Endodermal cell (in vitro differentiated cells): ENCODE results near the gene ALDH8A1. TPM values are rescaled to one million over a fixed set of nuclear protein-coding genes. Genes with fewer than 3 reads are reported as not detected.

Source experiments
- DNase-seq: peaks from one replicate; pipeline ENCODE4 v3.0.0-alpha.2; 2017
- H3K27ac ChIP-seq: 2 replicates; pipeline ENCODE4 v1.5.1; 2013; ENCODE audit warnings: mild to moderate bottlenecking, low read depth, low read length, moderate library complexity
- H3K27me3 ChIP-seq: 2 replicates; pipeline ENCODE4 v1.6.1; 2013; ENCODE audit warnings: mild to moderate bottlenecking, low read length, moderate library complexity; ENCODE audit not compliant: insufficient read depth, control insufficient read depth, poor library complexity, severe bottlenecking
- H3K36me3 ChIP-seq: 2 replicates; pipeline ENCODE4 v1.7.0; 2013; ENCODE audit warnings: mild to moderate bottlenecking, low read length, moderate library complexity; ENCODE audit not compliant: control insufficient read depth, insufficient read depth
- H3K4me1 ChIP-seq: one replicate; pipeline ENCODE4 v1.7.0; 2013; ENCODE audit warnings: low read length; ENCODE audit not compliant: control insufficient read depth, insufficient read depth
- H3K4me3 ChIP-seq: 2 replicates; pipeline ENCODE4 v1.5.1; 2013; ENCODE audit warnings: mild to moderate bottlenecking, low read length, moderate library complexity
- H3K9ac ChIP-seq: 2 replicates; pipeline ENCODE4 v1.6.1; 2013; ENCODE audit warnings: mild to moderate bottlenecking, low read length, moderate library complexity; ENCODE audit not compliant: poor library complexity, severe bottlenecking; ENCODE audit errors: extremely low read depth
- H3K9me3 ChIP-seq: 2 replicates; pipeline ENCODE4 v1.6.1; 2013; ENCODE audit warnings: mild to moderate bottlenecking, low read length, moderate library complexity; ENCODE audit not compliant: control insufficient read depth
- H3K27ac Mint-ChIP-seq: 2 replicates; pipeline ENCODE4 v1.8.0; 2020; ENCODE audit warnings: mixed read lengths
- H3K27me3 Mint-ChIP-seq: 2 replicates; pipeline ENCODE4 v1.8.0; 2021; ENCODE audit warnings: mild to moderate bottlenecking, mixed read lengths; ENCODE audit not compliant: insufficient read depth
- H3K36me3 Mint-ChIP-seq: 2 replicates; pipeline ENCODE4 v1.8.0; 2020; ENCODE audit warnings: low read depth, mixed read lengths
- H3K4me1 Mint-ChIP-seq: 2 replicates; pipeline ENCODE4 v1.8.0; 2020; ENCODE audit warnings: mixed read lengths
- H3K4me3 Mint-ChIP-seq: 2 replicates; pipeline ENCODE4 v1.8.0; 2020; ENCODE audit warnings: mild to moderate bottlenecking, moderate library complexity, mixed read lengths
- H3K9me3 Mint-ChIP-seq: 2 replicates; pipeline ENCODE4 v1.8.0; 2020; ENCODE audit warnings: mild to moderate bottlenecking, mixed read lengths
- whole genome bisulfite sequencing, 2 experiments: methylation state at CpG; one replicate each; pipeline versions ENCODE4 v1.1.5 to v1.1.7; 2013; ENCODE audit warnings: missing lambda C conversion rate in 2 of 2, mixed read lengths in 1 of 2; ENCODE audit not compliant: insufficient coverage in 1 of 2, insufficient read length in 1 of 2; 5-methylcytosine and 5-hydroxymethylcytosine counted together
- total RNA-seq, 2 donors: library from RNA; stranded (reverse); fragmentation: NEBNext Ultra II Directional in 1 of 2; extraction: Animal tissue kit (Norgen Biotek cat#: 25700) in 1 of 2; gene quantifications; 2 replicates in 1 of 2; 3 replicates in 1 of 2; pipeline ENCODE4 v1.2.1, GENCODE V29; 2021
- TF ChIP-seq, protein P1 (sequence below): fragments of 200-600 bp; sonication (generic); conservative IDR thresholded peaks from 2 replicates; pipeline ENCODE4 v1.5.0; 2021; ENCODE audit warnings: antibody characterized with exemption, mild to moderate bottlenecking

Gene ALDH8A1
- total RNA-seq, 2 donors from 2014 or later, result not detected

DNA sequence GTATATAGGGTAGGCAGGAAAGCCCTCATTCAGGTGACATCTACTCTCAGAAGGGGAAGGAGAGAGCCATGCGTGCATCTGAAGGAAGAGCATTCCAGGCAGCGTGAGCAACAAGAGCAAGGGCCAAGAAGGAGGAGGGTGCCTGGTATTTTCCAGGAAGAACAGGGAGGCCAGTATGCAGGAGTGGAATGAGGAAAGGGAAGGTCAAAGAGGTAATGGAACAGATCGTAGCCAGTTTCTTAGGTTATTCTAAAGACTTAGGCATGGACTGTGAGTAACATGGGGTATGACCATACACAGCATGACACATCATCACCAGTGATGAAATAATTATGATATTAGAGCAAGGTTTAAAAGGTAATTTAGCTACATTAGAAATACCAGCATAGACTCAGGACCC is 24.1 kb downstream of the ALDH8A1 start:
- Histone ChIP-seq H3K36me3 (no peaks in the 10 kb centered on the region), H3K9ac (no peak overlapping the region), H3K9me3 (no peaks in the 10 kb centered on the region), H3K4me1 (no peaks in the 10 kb centered on the region), H3K27ac (no peak overlapping the region), H3K4me3 (no peak overlapping the region), H3K27me3 (peaks cover 16% of the 10 kb centered on the region)
- TF ChIP-seq, protein P1, sequence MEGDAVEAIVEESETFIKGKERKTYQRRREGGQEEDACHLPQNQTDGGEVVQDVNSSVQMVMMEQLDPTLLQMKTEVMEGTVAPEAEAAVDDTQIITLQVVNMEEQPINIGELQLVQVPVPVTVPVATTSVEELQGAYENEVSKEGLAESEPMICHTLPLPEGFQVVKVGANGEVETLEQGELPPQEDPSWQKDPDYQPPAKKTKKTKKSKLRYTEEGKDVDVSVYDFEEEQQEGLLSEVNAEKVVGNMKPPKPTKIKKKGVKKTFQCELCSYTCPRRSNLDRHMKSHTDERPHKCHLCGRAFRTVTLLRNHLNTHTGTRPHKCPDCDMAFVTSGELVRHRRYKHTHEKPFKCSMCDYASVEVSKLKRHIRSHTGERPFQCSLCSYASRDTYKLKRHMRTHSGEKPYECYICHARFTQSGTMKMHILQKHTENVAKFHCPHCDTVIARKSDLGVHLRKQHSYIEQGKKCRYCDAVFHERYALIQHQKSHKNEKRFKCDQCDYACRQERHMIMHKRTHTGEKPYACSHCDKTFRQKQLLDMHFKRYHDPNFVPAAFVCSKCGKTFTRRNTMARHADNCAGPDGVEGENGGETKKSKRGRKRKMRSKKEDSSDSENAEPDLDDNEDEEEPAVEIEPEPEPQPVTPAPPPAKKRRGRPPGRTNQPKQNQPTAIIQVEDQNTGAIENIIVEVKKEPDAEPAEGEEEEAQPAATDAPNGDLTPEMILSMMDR, result no peak
- Mint-ChIP-seq H3K27ac (no peak overlapping the region), H3K4me1 (peaks cover 7% of the 10 kb centered on the region), H3K27me3 (peaks cover 20% of the 10 kb centered on the region), H3K36me3 (no peaks in the 10 kb centered on the region), H3K9me3 (no peaks in the 10 kb centered on the region), H3K4me3 (no peak overlapping the region)
- DNase-seq, result no peak
- WGBS, 2 experiments, result 90 to 100% methylated on average over 2 to 3 of the region's 3 CpGs

DNA sequence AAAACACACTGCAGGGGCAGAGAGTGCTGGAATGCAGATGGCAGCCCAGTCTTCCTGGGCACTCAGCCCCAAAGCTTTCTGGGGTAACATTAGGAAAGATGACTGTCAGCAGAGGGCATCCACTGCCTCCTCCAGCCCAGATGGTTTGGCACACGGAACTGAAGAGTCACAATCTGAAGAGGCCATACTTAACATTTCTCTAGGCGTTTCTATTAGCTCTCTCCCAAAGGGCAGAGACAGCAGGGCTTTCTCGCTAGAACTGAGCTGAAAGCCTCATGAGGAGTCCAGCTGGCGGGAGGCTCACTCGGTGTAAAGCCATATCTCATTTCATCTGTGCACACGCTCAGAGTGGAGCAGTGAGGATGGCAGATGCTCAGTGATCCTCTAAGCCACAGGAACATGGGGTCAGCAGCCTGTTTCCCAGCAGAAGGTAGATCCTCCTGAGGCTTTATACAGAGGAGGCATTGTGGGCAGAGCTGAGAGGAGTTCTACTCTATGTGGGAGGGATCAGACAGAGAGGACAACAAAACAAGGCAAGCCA is 28.1 kb downstream of the ALDH8A1 start:
- Mint-ChIP-seq H3K9me3 (no peaks in the 10 kb centered on the region), H3K4me3 (no peak overlapping the region), H3K36me3 (no peaks in the 10 kb centered on the region), H3K27me3 (no peaks in the 10 kb centered on the region), H3K4me1 (peaks cover 7% of the 10 kb centered on the region), H3K27ac (no peak overlapping the region)
- Histone ChIP-seq H3K36me3 (no peaks in the 10 kb centered on the region), H3K4me3 (no peak overlapping the region), H3K9ac (no peak overlapping the region), H3K9me3 (no peaks in the 10 kb centered on the region), H3K27me3 (no peaks in the 10 kb centered on the region), H3K4me1 (no peaks in the 10 kb centered on the region), H3K27ac (no peak overlapping the region)
- TF ChIP-seq, protein P1, result no peak
- DNase-seq, result no peak
- 73 to 90% methylated on average over 3 to 6 of the region's 6 CpGs for WGBS, 2 experiments

DNA sequence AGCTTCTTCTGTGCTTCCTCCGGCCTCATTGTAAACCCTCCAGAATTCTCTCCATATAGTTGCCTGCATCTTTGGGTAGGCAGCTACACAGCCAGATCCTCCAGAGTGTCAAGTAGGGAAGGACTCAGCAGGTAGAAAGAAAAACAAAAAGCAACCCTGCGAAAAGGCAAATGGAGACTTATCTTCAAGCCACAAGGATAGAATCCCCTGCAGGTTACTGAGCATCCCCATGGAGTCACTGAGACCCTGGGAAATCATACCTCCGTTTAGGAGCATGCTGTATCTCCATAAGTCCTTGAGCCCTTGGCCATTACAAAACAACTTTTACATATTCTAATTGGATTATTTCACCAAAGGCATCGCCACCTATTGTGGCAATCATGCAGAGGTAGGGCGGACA is 28.6 kb downstream of the ALDH8A1 start:
- DNase-seq, result no peak
- Histone ChIP-seq H3K27ac (no peak overlapping the region), H3K9me3 (no peaks in the 10 kb centered on the region), H3K27me3 (no peaks in the 10 kb centered on the region), H3K4me1 (no peaks in the 10 kb centered on the region), H3K4me3 (no peak overlapping the region), H3K36me3 (no peaks in the 10 kb centered on the region), H3K9ac (no peak overlapping the region)
- Mint-ChIP-seq H3K4me1 (peaks cover 7% of the 10 kb centered on the region), H3K9me3 (no peaks in the 10 kb centered on the region), H3K36me3 (no peaks in the 10 kb centered on the region), H3K27ac (no peak overlapping the region), H3K4me3 (no peak overlapping the region), H3K27me3 (no peaks in the 10 kb centered on the region)
- TF ChIP-seq, protein P1, result no peak
- 72 to 75% methylated on average over 5 of the region's 5 CpGs for WGBS, 2 experiments
